Stimulated activated CD4-positive, alpha-beta T cell treated with anti-CD3 and anti-CD28 coated beads, Interleukin-1b, Interleukin-23, amount 100 ng/mL, for 4 hours (primary cell): Measurements from ENCODE around the gene TMEM158.

Source experiments
- DNase-seq, 2 donors: peaks; one replicate each; pipeline ENCODE4 v3.0.0-alpha.2; 2020; ENCODE audit warnings: low read depth in 2 of 2

The TMEM158 gene

GRCh38 chr3:45232521-45232920, 6.4 kb upstream of the TMEM158 start:
- DNase-seq: no peak

- DNase-seq: no peak
These were observed 1.9 kb upstream of the TMEM158 start for GRCh38 chr3:45227946-45228345.

GRCh38 chr3:45227071-45227820, 1.2 kb upstream of the TMEM158 start:
- no peak for DNase-seq

- peak; percentile 15 to 23 for DNase-seq
These were observed 452 bp downstream of the TMEM158 start for GRCh38 chr3:45225465-45226205.

- peak in 1 of 2 donors; percentile 7 for DNase-seq
These were observed 1.1 kb downstream of the TMEM158 start for GRCh38 chr3:45224824-45225464.

- no peak for DNase-seq
These were observed 2.0 kb downstream of the TMEM158 start for GRCh38 chr3:45223889-45224727.

GRCh38 chr3:45219694-45220093, 6.4 kb downstream of the TMEM158 start:
- DNase-seq: no peak

- no peak for DNase-seq
These were observed 7.3 kb downstream of the TMEM158 start for GRCh38 chr3:45218578-45219390.

- no peak for DNase-seq
These were observed 10.0 kb downstream of the TMEM158 start for GRCh38 chr3:45216021-45216609.

GRCh38 chr3:45215466-45215865, 10.6 kb downstream of the TMEM158 start:
- DNase-seq: no peak

- no peak for DNase-seq
These were observed 11.9 kb downstream of the TMEM158 start for GRCh38 chr3:45214061-45214680.

- DNase-seq: no peak
These were observed 14.0 kb downstream of the TMEM158 start for GRCh38 chr3:45212095-45212468.

- no peak for DNase-seq
These were observed 14.5 kb downstream of the TMEM158 start for GRCh38 chr3:45211466-45212094.

GRCh38 chr3:45210308-45211041, 15.6 kb downstream of the TMEM158 start:
- DNase-seq: peak; percentile 79 to 82

- no peak for DNase-seq
These were observed 16.6 kb downstream of the TMEM158 start for GRCh38 chr3:45209526-45209925.

GRCh38 chr3:45208586-45208985, 17.5 kb downstream of the TMEM158 start:
- DNase-seq: no peak

- no peak for DNase-seq
These were observed 18.6 kb downstream of the TMEM158 start for GRCh38 chr3:45207446-45207845.

GRCh38 chr3:45205126-45205525, 21.0 kb downstream of the TMEM158 start:
- DNase-seq: no peak

GRCh38 chr3:45204136-45204535, 22.0 kb downstream of the TMEM158 start:
- DNase-seq: no peak
